Activated B cell treated with CpG ODN at 0.5 μM for 24 hours (primary cell): ENCODE data around the gene ZWILCH. TPM values are rescaled to one million over a fixed set of nuclear protein-coding genes. Genes with fewer than 3 reads are reported as not detected.

Experiments
- ATAC-seq: fragments of 200-7000 bp; cut with Tn5 transposase; one replicate; pipeline ENCODE4 v1.10.0; 2021; ENCODE audit warnings: low read depth, mild to moderate bottlenecking, moderate library complexity
- CTCF ChIA-PET: fragments of 350-600 bp; sonication (Branson Sonifier 250); formaldehyde crosslinking; loops from one replicate; lab custom pipeline; 2021; ENCODE audit warnings: antibody characterized with exemption; lab: Charles Lee
- POLR2A ChIA-PET: fragments of 350-600 bp; sonication (Branson Sonifier 250); formaldehyde crosslinking; loops from one replicate; lab custom pipeline; 2021; ENCODE audit warnings: antibody characterized with exemption; lab: Charles Lee
- DNase-seq: peaks from one replicate; pipeline ENCODE4 v3.0.0; 2022
- H3K27ac Mint-ChIP-seq: one replicate; pipeline ENCODE4 v1.8.0; 2020; ENCODE audit warnings: mixed read lengths
- H3K27me3 Mint-ChIP-seq: one replicate; pipeline ENCODE4 v1.8.0; 2021; ENCODE audit warnings: mixed read lengths
- H3K36me3 Mint-ChIP-seq: one replicate; pipeline ENCODE4 v1.8.0; 2021; ENCODE audit warnings: low read depth, mixed read lengths
- H3K4me1 Mint-ChIP-seq: one replicate; pipeline ENCODE4 v1.8.0; 2021; ENCODE audit warnings: mixed read lengths
- H3K4me3 Mint-ChIP-seq: one replicate; pipeline ENCODE4 v1.8.0; 2020; ENCODE audit warnings: mild to moderate bottlenecking, mixed read lengths
- H3K9me3 Mint-ChIP-seq: one replicate; pipeline ENCODE4 v1.8.0; 2020; ENCODE audit warnings: mixed read lengths
- CTCF ChIP-seq: fragments of 200-600 bp; IDR thresholded peaks from one replicate; pipeline ENCODE4 v1.8.0; 2022; ENCODE audit warnings: antibody characterized with exemption, mild to moderate bottlenecking
- intact Hi-C: fragments of 100-400 bp; cut with micrococcal nuclease; formaldehyde crosslinking; loops from one replicate; pipeline ENCODE4 v1.15.1; 2024
- total RNA-seq: library from RNA; stranded (reverse); gene quantifications from 2 replicates; pipeline ENCODE4 v1.2.3, GENCODE V29; 2022

Gene ZWILCH
- total RNA-seq, 1 donor from 2014 or later, result 13.7 TPM

GRCh38 chr15:66580643-66581042, 75.5 kb downstream of the ZWILCH start:
- intact Hi-C loops, result no loop called here
- TF ChIP-seq CTCF, result no peak
- Mint-ChIP-seq H3K4me1 (no peaks in the 10 kb centered on the region), H3K4me3 (no peak overlapping the region), H3K27ac (no peak overlapping the region), H3K36me3 (no peaks in the 10 kb centered on the region), H3K27me3 (peaks cover 2% of the 10 kb centered on the region), H3K9me3 (no peaks in the 10 kb centered on the region)
- CTCF ChIA-PET, result no interaction called here
- ATAC-seq (no peak), DNase-seq (no peak)
- POLR2A ChIA-PET, result no interaction called here

GRCh38 chr15:66581972-66582537, 76.9 kb downstream of the ZWILCH start:
- Mint-ChIP-seq H3K4me1 (no peaks in the 10 kb centered on the region), H3K27ac (no peak overlapping the region), H3K27me3 (peaks cover 7% of the 10 kb centered on the region), H3K4me3 (no peak overlapping the region), H3K9me3 (no peaks in the 10 kb centered on the region), H3K36me3 (no peaks in the 10 kb centered on the region)
- ATAC-seq, result no peak
- no peak for DNase-seq
- POLR2A ChIA-PET, result no interaction called here
- no peak for TF ChIP-seq CTCF
- CTCF ChIA-PET, result no interaction called here
- intact Hi-C loops, result no loop called here

GRCh38 chr15:66586155-66586976, 81.2 kb downstream of the ZWILCH start:
- POLR2A ChIA-PET, result no interaction called here
- H3K9me3 Mint-ChIP-seq, result no peaks in the 10 kb centered on the region
- H3K36me3 Mint-ChIP-seq, result no peaks in the 10 kb centered on the region
- intact Hi-C loops, result no loop called here
- H3K27me3 Mint-ChIP-seq, result peaks cover 18% of the 10 kb centered on the region
- CTCF ChIA-PET, result no interaction called here
- no peaks in the 10 kb centered on the region for H3K4me1 Mint-ChIP-seq
- DNase-seq (no peak), ATAC-seq (no peak)
- no peak for TF ChIP-seq CTCF
- no peak overlapping the region for H3K27ac Mint-ChIP-seq
- H3K4me3 Mint-ChIP-seq, result no peak overlapping the region

- H3K27me3 Mint-ChIP-seq, result peaks cover 21% of the 10 kb centered on the region
- no peak for DNase-seq
- no peaks in the 10 kb centered on the region for H3K4me1 Mint-ChIP-seq
- CTCF ChIA-PET, result no interaction called here
- no peak for TF ChIP-seq CTCF
- H3K4me3 Mint-ChIP-seq, result no peak overlapping the region
- H3K36me3 Mint-ChIP-seq, result no peaks in the 10 kb centered on the region
- POLR2A ChIA-PET, result no interaction called here
- no peak for ATAC-seq
- intact Hi-C loops, result no loop called here
- no peak overlapping the region for H3K27ac Mint-ChIP-seq
- no peaks in the 10 kb centered on the region for H3K9me3 Mint-ChIP-seq
Observed at GRCh38 chr15:66587020-66587419, 81.9 kb downstream of the ZWILCH start.

GRCh38 chr15:66587749-66588148, 82.6 kb downstream of the ZWILCH start:
- H3K4me3 Mint-ChIP-seq, result no peak overlapping the region
- intact Hi-C loops, result no loop called here
- peaks cover 21% of the 10 kb centered on the region for H3K27me3 Mint-ChIP-seq
- no peak for TF ChIP-seq CTCF
- ATAC-seq (no peak), DNase-seq (no peak)
- POLR2A ChIA-PET, result no interaction called here
- no peaks in the 10 kb centered on the region for H3K36me3 Mint-ChIP-seq
- CTCF ChIA-PET, result no interaction called here
- H3K9me3 Mint-ChIP-seq, result no peaks in the 10 kb centered on the region
- H3K27ac Mint-ChIP-seq, result no peak overlapping the region
- H3K4me1 Mint-ChIP-seq, result no peaks in the 10 kb centered on the region
